ENCODE measurements around the gene MSH3.
"Not testable (repeated sequence)": the region's sequence is repeated elsewhere in the genome, so short reads cannot be mapped to it uniquely, and the experiment has no call there.

The MSH3 gene

DNA sequence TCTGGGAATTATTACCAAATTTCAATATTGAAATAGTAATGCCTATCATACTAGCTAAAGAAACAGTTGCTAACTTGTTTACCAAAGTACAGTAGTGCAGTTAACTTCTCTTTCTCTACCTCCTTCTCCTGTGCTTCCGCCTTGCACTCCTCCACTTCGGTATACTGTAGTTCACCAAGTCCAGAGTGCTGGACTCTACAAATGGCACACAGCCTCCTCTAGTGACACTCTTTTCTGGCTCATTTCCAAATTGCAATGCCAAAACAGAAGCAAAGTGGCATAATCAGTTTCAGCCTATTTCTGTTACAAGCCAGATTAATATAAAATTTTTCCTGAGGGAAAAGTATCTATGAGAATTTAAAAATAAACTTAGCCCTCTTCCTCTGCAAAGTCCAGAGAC lies 219.7 kb downstream of the MSH3 start:
- Histone ChIP-seq H3F3A (ENCODE audit: insufficient read depth, low read length) (no peaks in the 10 kb centered on the region), H3K36me3 (replicated peaks; ENCODE audit: insufficient read depth, low read length) (no peaks in the 10 kb centered on the region), H3K4me1 (ENCODE audit: low read length) (no peaks in the 10 kb centered on the region), H3K9ac (ENCODE audit: low read length) (no peak overlapping the region), H3K27me3 (replicated peaks; ENCODE audit: insufficient read depth, low read length) (no peaks in the 10 kb centered on the region), H3K79me2 (ENCODE audit: low read length) (no peaks in the 10 kb centered on the region), H4K20me1 (ENCODE audit: insufficient read depth, low read length) (no peaks in the 10 kb centered on the region), H3K27ac (ENCODE audit: low read length) (no peak overlapping the region), H3K9me2 (replicated peaks; ENCODE audit: insufficient read depth, low read length) (no peaks in the 10 kb centered on the region), H3K4me3 (ENCODE audit: low read length) (no peak overlapping the region), H3K9me3 (replicated peaks; ENCODE audit: insufficient read depth, low read length) (no peaks in the 10 kb centered on the region), H3K4me2 (ENCODE audit: low read depth, low read length) (no peak overlapping the region), H2AFZ (ENCODE audit: low read length) (no peak overlapping the region)
- no peak for TF ChIP-seq EZH2phosphoT487 (IDR thresholded peaks at IDR 0.05; ENCODE audit: low read length)
- TF ChIP-seq EZH2 (optimal IDR thresholded peaks at IDR 0.05; ENCODE audit: low read depth, low read length): no peak
- TF ChIP-seq, protein P1, sequence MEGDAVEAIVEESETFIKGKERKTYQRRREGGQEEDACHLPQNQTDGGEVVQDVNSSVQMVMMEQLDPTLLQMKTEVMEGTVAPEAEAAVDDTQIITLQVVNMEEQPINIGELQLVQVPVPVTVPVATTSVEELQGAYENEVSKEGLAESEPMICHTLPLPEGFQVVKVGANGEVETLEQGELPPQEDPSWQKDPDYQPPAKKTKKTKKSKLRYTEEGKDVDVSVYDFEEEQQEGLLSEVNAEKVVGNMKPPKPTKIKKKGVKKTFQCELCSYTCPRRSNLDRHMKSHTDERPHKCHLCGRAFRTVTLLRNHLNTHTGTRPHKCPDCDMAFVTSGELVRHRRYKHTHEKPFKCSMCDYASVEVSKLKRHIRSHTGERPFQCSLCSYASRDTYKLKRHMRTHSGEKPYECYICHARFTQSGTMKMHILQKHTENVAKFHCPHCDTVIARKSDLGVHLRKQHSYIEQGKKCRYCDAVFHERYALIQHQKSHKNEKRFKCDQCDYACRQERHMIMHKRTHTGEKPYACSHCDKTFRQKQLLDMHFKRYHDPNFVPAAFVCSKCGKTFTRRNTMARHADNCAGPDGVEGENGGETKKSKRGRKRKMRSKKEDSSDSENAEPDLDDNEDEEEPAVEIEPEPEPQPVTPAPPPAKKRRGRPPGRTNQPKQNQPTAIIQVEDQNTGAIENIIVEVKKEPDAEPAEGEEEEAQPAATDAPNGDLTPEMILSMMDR (IDR thresholded peaks at IDR 0.05; ENCODE audit: low read length): no peak
- DNase-seq: no peak

DNA sequence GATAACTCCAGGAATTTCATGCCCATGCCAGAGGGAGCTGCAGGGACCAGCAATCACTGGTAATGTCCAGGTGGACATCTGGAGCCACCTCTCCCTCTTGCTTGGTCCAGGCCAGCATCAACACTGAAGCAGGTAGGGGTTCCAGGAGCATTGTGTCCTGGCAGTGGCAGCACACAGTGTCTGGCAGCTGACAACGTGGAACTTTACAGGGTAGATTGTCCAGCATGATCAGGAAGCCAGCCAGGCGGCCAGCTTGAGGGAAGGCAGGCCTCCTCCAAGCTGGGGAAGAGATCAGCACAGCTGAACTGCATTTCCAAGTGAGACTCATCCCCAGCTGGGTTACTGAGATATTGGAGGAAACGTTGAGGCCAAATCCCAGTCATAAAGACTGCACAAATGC lies 223.1 kb downstream of the MSH3 start:
- DNase-seq: no peak
- H4K20me1 ChIP-seq (ENCODE audit: insufficient read depth, low read length): no peaks in the 10 kb centered on the region

DNA sequence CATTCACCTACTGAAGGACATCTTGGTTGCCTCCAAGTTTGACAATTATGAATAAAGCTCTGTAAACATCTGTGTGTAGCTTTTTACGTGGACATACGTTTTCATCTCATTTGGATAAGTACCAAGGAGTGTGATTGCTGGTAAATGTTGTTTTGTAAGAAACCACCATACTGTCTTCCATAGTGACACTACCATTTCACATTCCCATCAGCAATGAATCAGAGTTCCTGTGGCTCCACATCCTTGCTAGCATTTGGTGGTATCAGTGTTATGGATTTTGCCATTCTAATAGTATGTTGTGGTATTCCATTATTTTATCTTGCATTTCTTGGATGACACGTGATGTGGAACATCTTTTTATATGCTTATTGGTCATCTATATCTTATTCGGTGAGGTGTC lies 227.3 kb downstream of the MSH3 start:
- Histone ChIP-seq H3F3A (ENCODE audit: insufficient read depth, low read length) (no peaks in the 10 kb centered on the region), H4K20me1 (ENCODE audit: insufficient read depth, low read length) (no peaks in the 10 kb centered on the region), H3K79me2 (ENCODE audit: low read length) (no peaks in the 10 kb centered on the region), H3K4me2 (ENCODE audit: low read depth, low read length) (no peak overlapping the region), H3K4me1 (ENCODE audit: low read length) (no peaks in the 10 kb centered on the region), H3K4me3 (ENCODE audit: low read length) (no peak overlapping the region), H2AFZ (ENCODE audit: low read length) (no peak overlapping the region), H3K27ac (ENCODE audit: low read length) (no peak overlapping the region), H3K9me2 (replicated peaks; ENCODE audit: insufficient read depth, low read length) (no peaks in the 10 kb centered on the region), H3K9me3 (replicated peaks; ENCODE audit: insufficient read depth, low read length) (no peaks in the 10 kb centered on the region), H3K27me3 (replicated peaks; ENCODE audit: insufficient read depth, low read length) (no peaks in the 10 kb centered on the region), H3K9ac (ENCODE audit: low read length) (no peak overlapping the region), H3K36me3 (replicated peaks; ENCODE audit: insufficient read depth, low read length) (no peaks in the 10 kb centered on the region)
- DNase-seq: no peak
- TF ChIP-seq, protein P1 (IDR thresholded peaks at IDR 0.05; ENCODE audit: low read length): no peak
- no peak for TF ChIP-seq EZH2phosphoT487 (IDR thresholded peaks at IDR 0.05; ENCODE audit: low read length)
- no peak for TF ChIP-seq EZH2 (optimal IDR thresholded peaks at IDR 0.05; ENCODE audit: low read depth, low read length)

More for the DNA sequence above, 223.1 kb downstream of the MSH3 start:
- Histone ChIP-seq H3K36me3 (replicated peaks; ENCODE audit: insufficient read depth, low read length) (no peaks in the 10 kb centered on the region), H3K27me3 (replicated peaks; ENCODE audit: insufficient read depth, low read length) (no peaks in the 10 kb centered on the region), H3K4me1 (ENCODE audit: low read length) (no peaks in the 10 kb centered on the region), H2AFZ (ENCODE audit: low read length) (no peak overlapping the region), H3K27ac (ENCODE audit: low read length) (no peak overlapping the region), H3K9ac (ENCODE audit: low read length) (no peak overlapping the region), H3K79me2 (ENCODE audit: low read length) (no peaks in the 10 kb centered on the region), H3F3A (ENCODE audit: insufficient read depth, low read length) (no peaks in the 10 kb centered on the region), H3K4me2 (ENCODE audit: low read depth, low read length) (no peak overlapping the region), H3K4me3 (ENCODE audit: low read length) (no peak overlapping the region), H3K9me2 (replicated peaks; ENCODE audit: insufficient read depth, low read length) (no peaks in the 10 kb centered on the region), H3K9me3 (replicated peaks; ENCODE audit: insufficient read depth, low read length) (no peaks in the 10 kb centered on the region)
- TF ChIP-seq EZH2 (optimal IDR thresholded peaks at IDR 0.05; ENCODE audit: low read depth, low read length) (no peak), EZH2phosphoT487 (IDR thresholded peaks at IDR 0.05; ENCODE audit: low read length) (no peak)
- TF ChIP-seq, protein P1 (IDR thresholded peaks at IDR 0.05; ENCODE audit: low read length): no peak

DNA sequence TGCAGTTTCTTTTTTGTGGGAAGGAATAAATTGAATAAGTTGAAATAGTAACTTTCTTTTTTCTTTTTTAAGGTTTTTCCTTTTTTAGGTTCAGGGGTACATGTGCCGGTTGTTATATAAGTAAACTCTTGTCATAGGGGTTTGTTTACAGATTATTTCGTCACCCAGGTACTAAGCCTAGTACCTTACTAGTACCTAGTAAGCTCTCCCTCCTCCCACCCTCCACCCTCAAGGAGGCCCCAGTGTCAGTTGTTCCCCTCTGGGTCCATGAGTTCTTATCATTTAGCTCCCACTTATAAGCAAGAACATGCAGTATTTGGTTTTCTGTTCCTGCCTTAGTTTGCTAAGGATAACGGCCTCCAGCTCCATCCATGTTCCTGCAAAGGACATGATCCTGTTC lies 228.9 kb downstream of the MSH3 start:
- not testable (repeated sequence) for H3K27me3 ChIP-seq (replicated peaks; ENCODE audit: insufficient read depth, low read length); H3K4me1 ChIP-seq (ENCODE audit: low read length); H3K9me3 ChIP-seq (replicated peaks; ENCODE audit: insufficient read depth, low read length); DNase-seq; H3K9me2 ChIP-seq (replicated peaks; ENCODE audit: insufficient read depth, low read length); H2AFZ ChIP-seq (ENCODE audit: low read length); H3K4me2 ChIP-seq (ENCODE audit: low read depth, low read length); H4K20me1 ChIP-seq (ENCODE audit: insufficient read depth, low read length); H3F3A ChIP-seq (ENCODE audit: insufficient read depth, low read length); H3K9ac ChIP-seq (ENCODE audit: low read length); H3K27ac ChIP-seq (ENCODE audit: low read length); H3K4me3 ChIP-seq (ENCODE audit: low read length); H3K79me2 ChIP-seq (ENCODE audit: low read length); H3K36me3 ChIP-seq (replicated peaks; ENCODE audit: insufficient read depth, low read length)
